Dedifferentiated amniotic fluid mesenchymal stem cell (primary cell): Measurements from ENCODE around the gene PPT1.
"Not testable (repeated sequence)": the region's sequence is repeated elsewhere in the genome, so short reads cannot be mapped to it uniquely, and the experiment has no call there.

Source experiments
- DNase-seq: peaks from one replicate; pipeline ENCODE4 v3.0.0-alpha.2; 2016; ENCODE audit errors: extremely low spot score

The PPT1 gene

DNA sequence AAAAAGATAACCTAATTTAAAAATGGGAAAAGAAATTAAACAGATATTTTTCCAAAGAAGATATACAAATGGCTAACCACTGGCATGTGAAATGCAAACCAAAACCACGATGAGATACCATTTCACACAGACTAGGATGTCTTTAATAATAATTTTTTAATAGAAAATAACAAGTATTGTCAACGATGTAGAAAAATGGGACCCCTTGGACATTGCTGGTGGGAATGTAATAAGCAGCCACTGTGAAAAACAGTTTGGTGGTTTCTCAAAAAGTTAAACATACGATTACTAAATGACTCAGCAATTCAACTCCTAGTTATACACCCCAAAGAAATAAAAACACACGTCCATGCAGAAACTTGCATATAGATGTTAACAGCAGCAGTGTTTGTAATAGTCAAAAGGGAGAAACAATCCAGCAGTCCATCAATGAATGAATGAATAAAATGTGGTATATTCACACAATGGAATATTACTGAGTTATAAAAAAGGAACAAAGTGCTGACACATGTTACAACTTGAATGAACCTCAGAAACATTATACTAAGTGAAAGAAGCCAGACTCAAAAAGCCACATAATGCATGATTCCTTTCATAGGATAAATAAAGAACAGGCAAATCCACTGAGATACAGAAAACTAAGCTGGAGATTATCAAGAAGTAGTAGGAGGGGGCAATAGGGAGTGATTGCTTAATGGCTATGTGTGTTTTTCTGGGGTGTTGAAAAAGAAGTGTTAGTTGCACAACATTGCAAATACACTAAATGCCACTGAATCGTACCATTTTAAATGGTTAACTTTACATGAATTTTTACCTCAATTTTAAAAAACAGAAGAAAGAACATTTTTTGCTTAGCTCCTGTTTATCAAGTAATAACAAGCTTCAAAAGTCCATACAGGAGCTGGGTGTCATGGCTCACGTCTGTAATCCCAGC lies 4.1 kb downstream of the PPT1 start:
- no peak for DNase-seq

DNA sequence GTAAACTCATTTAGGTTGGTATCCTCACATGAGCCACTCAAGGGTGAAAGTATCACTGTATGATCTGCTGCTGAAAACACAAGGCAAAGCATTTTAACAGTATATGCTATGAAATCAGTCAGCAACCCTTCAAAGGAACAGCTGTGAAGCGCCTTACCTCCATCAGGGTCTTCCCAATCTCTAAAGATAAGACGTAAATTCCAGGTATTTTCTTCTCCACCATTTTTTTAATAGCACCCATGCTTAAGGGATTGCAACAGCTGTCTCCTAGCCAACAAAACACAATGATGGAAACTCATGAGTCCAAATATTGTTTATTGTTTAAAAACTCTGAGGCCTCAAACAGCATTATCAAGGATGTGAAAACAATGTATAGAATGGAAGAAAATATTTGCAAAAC lies 4.8 kb downstream of the PPT1 start:
- DNase-seq = no peak

GRCh38 chr1:40090652-40091355 lies 6.2 kb downstream of the PPT1 start:
- DNase-seq = no peak

GRCh38 chr1:40084750-40085149 lies 12.3 kb downstream of the PPT1 start:
- not testable (repeated sequence) for DNase-seq

- no peak for DNase-seq
These were observed 15.2 kb downstream of the PPT1 start for GRCh38 chr1:40081871-40082270.

GRCh38 chr1:40079774-40080400 lies 17.2 kb downstream of the PPT1 start:
- DNase-seq = no peak

DNA sequence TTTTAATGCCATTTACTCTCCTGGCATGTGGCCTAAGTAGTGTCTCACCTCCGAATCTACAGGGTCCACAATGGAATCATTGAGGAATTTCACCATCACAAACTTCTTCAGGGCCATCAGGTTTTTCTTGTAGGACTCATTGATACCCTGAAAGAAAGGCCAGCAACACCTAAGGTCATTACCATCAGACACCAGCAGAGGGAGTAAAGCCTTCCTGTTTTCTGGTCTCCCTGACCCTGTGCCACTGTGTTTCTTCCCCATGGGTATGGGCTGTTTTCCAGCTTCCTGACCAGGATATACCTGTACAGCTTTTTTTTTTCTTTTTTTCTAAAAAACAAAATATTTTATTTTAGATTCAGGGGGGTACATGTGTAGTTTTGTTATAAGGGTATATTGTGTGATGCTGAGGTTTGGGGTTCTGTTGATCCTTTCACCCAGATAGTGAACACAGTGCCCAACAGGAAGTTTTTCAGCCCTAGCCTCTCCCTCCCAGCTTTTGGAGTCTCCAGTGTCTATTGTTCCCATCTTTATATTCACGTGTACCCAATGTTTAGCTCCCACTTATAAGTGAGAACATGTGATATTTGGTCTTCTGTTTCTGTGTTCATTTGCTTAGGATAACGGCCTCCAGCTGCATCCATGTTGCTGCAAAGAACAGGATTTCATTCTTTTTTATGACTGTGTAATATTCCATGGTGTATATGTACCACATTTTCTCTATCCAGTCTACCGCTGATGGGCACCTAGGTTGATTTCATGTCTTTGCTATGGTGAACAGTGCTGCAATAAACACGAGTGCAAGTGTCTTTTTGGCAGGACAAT lies 18.3 kb downstream of the PPT1 start:
- DNase-seq = peak; percentile 49

DNA sequence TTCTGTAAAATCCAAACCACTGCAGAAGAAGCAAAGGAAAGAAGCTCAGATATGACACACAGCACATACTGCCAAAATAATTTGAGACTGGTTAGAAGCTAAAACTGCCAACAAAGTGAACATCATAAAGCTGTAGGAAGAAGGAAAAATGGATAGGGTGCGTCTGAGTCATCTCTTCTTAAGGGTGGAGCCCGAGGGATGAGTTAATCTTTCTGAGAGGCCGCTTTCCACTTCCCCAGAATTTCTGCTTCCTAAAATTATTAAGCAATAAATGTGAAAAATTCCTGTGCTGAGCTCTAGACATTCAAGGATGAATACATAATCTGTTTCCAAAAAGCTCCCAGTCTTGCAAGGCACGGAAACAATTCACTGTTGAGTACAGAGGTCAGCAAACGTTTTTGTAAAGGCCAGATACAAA lies 20.1 kb downstream of the PPT1 start:
- DNase-seq = peak; percentile 72

GRCh38 chr1:40075266-40075665 lies 21.8 kb downstream of the PPT1 start:
- no peak for DNase-seq

GRCh38 chr1:40073062-40073461 lies 24.0 kb downstream of the PPT1 start:
- DNase-seq = no peak

- no peak for DNase-seq
These were observed 24.9 kb downstream of the PPT1 start for GRCh38 chr1:40072142-40072541.

DNA sequence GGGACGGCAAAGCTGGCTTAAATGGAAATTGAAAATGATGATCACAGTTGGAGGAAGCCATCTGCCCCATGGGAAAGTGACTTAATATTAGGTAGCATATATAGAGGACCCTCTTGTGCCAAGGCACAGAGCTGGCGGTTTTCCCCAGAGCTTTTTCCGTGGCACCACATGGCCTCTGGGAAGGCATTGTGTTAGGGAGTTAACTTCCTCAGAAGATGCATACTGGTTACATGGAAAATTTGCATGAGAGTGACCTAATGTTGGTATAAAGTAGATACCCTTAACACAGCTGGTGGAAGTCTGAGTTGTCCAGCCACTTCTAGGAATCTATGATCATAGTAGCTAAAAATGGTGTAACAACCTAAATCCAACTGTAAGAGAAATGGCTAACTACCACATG lies 29.2 kb downstream of the PPT1 start:
- DNase-seq = no peak

- no peak for DNase-seq
These were observed 30.0 kb downstream of the PPT1 start for GRCh38 chr1:40067023-40067422.

- DNase-seq = no peak
These were observed 32.1 kb downstream of the PPT1 start for GRCh38 chr1:40064797-40065499.

DNA sequence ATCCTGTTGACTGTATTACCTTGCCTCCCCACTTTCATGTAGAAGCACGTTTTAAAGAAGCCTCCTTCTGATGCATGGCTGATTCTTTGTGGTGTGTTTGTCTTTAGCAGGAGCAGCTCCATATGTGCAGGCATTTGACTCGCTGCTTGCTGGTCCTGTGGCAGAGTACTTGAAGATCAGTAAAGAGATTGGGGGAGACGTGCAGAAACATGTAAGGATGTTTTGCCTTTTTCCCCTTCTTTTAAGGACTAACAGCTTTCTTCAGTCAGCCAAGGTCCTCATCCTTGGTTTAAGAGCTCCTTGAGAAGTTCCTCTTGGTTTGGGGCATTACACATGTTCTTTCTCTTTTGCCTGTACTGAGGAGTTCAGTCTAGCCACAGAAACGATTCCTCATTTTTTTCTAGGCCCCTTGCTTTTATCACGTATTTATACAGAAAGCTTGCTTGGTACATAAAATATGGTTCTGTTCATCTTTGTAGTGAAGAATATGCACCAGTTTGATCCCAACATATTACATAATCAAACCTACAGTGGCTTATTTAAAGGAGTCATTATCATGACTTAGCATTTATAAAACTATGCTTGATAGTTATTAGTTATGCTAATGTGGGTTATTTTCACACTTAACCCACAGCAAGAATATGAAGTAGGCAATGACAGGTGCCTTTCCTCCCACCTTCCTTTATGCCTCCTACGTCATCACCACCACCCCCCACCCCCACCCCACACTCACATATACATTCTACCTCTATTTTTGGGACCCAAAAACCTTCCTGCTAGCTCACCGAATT lies 36.9 kb downstream of the PPT1 start:
- no peak for DNase-seq

DNA sequence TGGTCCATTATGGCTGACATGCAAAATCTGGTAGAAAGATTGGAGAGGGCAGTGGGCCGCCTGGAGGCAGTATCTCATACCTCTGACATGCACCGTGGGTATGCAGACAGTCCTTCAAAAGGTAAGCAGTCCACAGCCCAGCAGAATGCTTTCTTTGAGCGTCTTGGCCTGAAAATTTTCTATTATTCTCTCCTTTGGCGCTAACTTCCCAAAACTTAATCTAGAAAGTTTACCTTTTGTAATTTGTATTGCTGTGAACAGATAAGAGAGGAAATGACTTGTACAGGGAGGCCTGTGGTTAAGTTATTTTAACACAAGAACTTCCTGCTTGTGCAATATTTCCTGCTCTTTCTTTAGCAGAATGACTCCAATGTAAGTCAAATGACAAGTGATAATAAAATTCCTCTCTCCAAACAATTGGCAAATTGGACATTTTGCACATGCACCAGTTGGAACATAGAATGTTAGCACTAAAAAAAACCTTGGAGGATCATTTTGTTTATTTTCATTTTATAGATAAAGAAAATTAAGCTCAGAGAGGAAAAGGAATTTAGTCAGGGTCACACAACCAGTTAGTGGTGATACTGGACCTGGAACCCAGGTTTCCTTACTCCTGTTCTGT lies 37.6 kb downstream of the PPT1 start:
- no peak for DNase-seq

- no peak for DNase-seq
These were observed 38.4 kb downstream of the PPT1 start for GRCh38 chr1:40058453-40059337.

- no peak for DNase-seq
These were observed 39.0 kb downstream of the PPT1 start for GRCh38 chr1:40058097-40058452.
